Tibial artery (tissue), 4 donors: ENCODE measurements around the gene CLPTM1.

ENCODE experiments used
- DNase-seq, 2 donors: peaks; one replicate each; pipeline ENCODE4 v3.0.0-alpha.2; 2019
- H3K27ac ChIP-seq, 2 donors: fragments of 200-600 bp; sonication (generic) in 1 of 2; 1 replicate in 1 of 2; 2 replicates in 1 of 2; pipeline ENCODE4 v1.5.1; 2018 to 2019; ENCODE audit warnings: mild to moderate bottlenecking in 1 of 2
- H3K27me3 ChIP-seq, 2 donors: fragments of 200-600 bp; sonication (generic) in 1 of 2; one replicate each; pipeline versions ENCODE4 v1.5.1 to v1.6.0; 2016 to 2019
- H3K36me3 ChIP-seq, 3 donors: fragments of 200-600 bp; sonication (generic) in 2 of 3; one replicate each; pipeline ENCODE4 v1.5.1; 2016 to 2019; ENCODE audit warnings: mild to moderate bottlenecking in 2 of 3
- H3K4me1 ChIP-seq, 4 donors: fragments of 200-600 bp; sonication (generic) in 2 of 4; 1 replicate in 3 of 4; 2 replicates in 1 of 4; pipeline ENCODE4 v1.5.1; 2016 to 2019
- H3K4me3 ChIP-seq, 2 donors: fragments of 200-600 bp; sonication (generic) in 1 of 2; 1 replicate in 1 of 2; 2 replicates in 1 of 2; pipeline ENCODE4 v1.5.1; 2018 to 2019; ENCODE audit warnings: mild to moderate bottlenecking in 2 of 2
- H3K9me3 ChIP-seq, 3 donors: fragments of 200-600 bp; sonication (generic) in 1 of 3; one replicate each; pipeline ENCODE4 v1.5.1; 2016 to 2019
- intact Hi-C: fragments of 100-400 bp; cut with DNase I; formaldehyde crosslinking; loops from one replicate; pipeline ENCODE4 v1.15.0; 2023; ENCODE audit warnings: low total_unique reads
- TF ChIP-seq, protein P1 (sequence below), 2 experiments: fragments of 200-600 bp in 1 of 2; fragments of 450-650 bp in 1 of 2; IDR thresholded peaks; one replicate each; pipeline ENCODE4 v1.5.1; 2017 to 2019; ENCODE audit warnings: antibody characterized with exemption in 2 of 2, mild to moderate bottlenecking in 1 of 2, moderate library complexity in 1 of 2

CLPTM1 gene

DNA sequence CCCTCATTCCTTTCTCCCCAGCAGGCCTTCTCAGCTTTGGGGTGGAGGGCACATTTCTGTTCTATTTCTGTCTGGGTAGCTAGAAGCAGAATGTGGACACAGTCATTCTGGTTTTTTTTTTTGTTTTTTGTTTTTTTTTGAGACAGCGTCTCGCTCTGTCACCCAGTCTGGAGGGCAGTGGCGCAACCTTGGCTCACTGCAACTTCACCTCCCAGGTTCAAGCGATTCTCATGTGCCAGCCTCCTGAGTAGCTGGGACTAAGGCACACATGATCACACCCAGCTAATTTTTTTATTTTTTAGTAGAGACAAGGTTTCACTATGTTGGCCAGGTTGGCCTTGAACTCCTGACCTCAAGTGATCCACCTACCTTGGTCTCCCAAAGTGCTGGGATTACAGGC is 20.3 kb downstream of the CLPTM1 start:
- Histone ChIP-seq H3K27ac (no peak overlapping the region), H3K9me3 (no peaks in the 10 kb centered on the region), H3K36me3 (peaks cover 61 to 87% (median 78%) of the 10 kb centered on the region in 3 donors), H3K4me1 (no peaks in the 10 kb centered on the region), H3K27me3 (no peaks in the 10 kb centered on the region), H3K4me3 (no peak overlapping the region)
- DNase-seq = no peak
- intact Hi-C loops = no loop called here
- TF ChIP-seq, protein P1, sequence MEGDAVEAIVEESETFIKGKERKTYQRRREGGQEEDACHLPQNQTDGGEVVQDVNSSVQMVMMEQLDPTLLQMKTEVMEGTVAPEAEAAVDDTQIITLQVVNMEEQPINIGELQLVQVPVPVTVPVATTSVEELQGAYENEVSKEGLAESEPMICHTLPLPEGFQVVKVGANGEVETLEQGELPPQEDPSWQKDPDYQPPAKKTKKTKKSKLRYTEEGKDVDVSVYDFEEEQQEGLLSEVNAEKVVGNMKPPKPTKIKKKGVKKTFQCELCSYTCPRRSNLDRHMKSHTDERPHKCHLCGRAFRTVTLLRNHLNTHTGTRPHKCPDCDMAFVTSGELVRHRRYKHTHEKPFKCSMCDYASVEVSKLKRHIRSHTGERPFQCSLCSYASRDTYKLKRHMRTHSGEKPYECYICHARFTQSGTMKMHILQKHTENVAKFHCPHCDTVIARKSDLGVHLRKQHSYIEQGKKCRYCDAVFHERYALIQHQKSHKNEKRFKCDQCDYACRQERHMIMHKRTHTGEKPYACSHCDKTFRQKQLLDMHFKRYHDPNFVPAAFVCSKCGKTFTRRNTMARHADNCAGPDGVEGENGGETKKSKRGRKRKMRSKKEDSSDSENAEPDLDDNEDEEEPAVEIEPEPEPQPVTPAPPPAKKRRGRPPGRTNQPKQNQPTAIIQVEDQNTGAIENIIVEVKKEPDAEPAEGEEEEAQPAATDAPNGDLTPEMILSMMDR (IDR thresholded peaks at IDR 0.05) = no peak

DNA sequence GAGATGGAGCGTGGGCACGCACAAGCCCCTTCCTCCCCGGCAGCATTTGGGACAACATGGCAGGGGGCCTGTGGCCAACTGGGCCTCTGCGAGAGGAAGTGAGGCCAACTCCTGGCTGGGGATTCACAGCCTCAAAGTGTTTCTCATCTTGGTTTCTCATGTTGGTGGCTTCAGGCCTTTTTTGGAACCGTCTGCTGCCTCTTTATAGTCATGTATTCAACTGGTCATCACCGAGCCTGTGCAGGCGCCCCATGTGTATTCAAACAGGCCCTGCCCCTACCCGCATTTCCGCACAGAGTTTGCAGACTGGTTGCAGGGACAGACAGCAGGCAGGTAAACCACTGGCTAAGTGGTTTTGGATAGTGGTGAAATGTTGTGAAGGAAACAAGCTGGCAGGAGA is 28.8 kb downstream of the CLPTM1 start:
- Histone ChIP-seq H3K4me3 (no peak overlapping the region), H3K27me3 (no peaks in the 10 kb centered on the region), H3K27ac (no peak overlapping the region), H3K4me1 (no peaks in the 10 kb centered on the region), H3K9me3 (no peaks in the 10 kb centered on the region), H3K36me3 (peaks cover 65 to 99% (median 71%) of the 10 kb centered on the region in 3 donors)
- intact Hi-C loops = no loop called here
- TF ChIP-seq, protein P1 (IDR thresholded peaks at IDR 0.05) = no peak
- no peak for DNase-seq

DNA sequence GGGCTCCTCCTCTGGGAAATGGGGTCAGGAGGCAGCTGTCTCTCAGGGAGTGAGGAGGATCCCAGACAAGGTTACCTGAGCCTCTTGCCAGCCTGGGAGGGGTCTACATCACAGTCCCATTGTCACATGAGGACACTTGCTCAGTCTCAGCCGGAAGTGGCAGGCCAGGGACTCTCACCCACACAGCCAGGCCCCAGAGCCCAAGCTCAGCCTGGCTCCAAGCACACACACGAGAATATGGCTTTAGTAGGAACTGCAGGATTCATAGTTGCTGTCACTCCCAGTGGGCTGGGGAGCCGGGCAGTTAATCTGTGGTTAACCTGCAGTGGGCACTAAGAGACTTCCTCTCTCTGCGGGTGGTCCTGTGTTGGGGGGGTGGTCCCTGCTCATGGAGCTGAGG is 30.3 kb downstream of the CLPTM1 start:
- TF ChIP-seq, protein P1 (IDR thresholded peaks at IDR 0.05) = no peak
- DNase-seq = no peak
- no peaks in the 10 kb centered on the region for H3K27me3 ChIP-seq
- intact Hi-C loops = no loop called here
- H3K27ac ChIP-seq = no peak overlapping the region
- H3K4me3 ChIP-seq = no peak overlapping the region
- H3K9me3 ChIP-seq = no peaks in the 10 kb centered on the region
- no peaks in the 10 kb centered on the region for H3K4me1 ChIP-seq
- peaks cover 64 to 99% (median 65%) of the 10 kb centered on the region in 3 donors for H3K36me3 ChIP-seq

DNA sequence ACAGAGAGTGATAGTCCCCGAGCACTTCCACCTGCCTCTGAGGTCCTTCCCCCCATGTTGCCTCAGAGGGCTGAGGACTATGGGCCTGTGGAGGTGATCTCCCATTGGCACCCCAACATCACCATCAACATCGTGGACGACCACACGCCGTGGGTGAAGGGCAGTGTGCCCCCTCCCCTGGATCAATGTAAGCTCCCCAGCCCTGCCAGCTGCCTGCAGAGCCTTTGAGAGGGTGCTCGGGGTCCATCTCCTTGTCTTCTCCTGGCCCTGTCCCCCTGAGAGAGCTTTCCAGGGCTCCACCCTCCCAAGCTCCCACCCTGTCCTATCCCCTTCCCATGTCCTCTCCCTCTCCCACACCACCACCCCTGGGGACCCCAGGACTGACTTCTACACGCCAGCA is 31.2 kb downstream of the CLPTM1 start:
- Histone ChIP-seq H3K4me3 (no peak overlapping the region), H3K27me3 (no peaks in the 10 kb centered on the region), H3K4me1 (no peaks in the 10 kb centered on the region), H3K27ac (no peak overlapping the region), H3K36me3 (peaks cover 67 to 100% (median 68%) of the 10 kb centered on the region in 3 donors), H3K9me3 (no peaks in the 10 kb centered on the region)
- intact Hi-C loops = no loop called here
- no peak for DNase-seq
- TF ChIP-seq, protein P1 (IDR thresholded peaks at IDR 0.05) = no peak

DNA sequence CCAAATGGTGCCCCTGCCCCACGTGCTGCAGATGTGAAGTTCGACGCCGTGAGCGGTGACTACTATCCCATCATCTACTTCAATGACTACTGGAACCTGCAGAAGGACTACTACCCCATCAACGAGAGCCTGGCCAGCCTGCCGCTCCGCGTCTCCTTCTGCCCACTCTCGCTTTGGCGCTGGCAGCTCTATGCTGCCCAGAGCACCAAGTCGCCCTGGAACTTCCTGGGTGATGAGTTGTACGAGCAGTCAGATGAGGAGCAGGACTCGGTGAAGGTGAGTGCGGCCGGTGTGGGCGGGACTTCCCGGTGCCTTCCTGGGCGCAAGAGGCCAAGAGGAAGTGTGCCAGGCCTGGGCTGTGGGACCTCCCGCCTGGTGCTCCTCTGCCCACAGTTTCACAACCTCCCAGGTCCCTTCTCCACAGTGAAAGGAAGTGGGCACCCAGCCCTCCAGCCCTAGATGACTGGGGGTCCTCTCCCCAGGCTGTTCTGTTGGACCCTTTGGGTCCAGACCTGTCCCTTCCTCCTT is 32.0 kb downstream of the CLPTM1 start:
- peaks cover 68 to 100% (median 69%) of the 10 kb centered on the region in 3 donors for H3K36me3 ChIP-seq
- H3K4me3 ChIP-seq = no peak overlapping the region
- no peaks in the 10 kb centered on the region for H3K27me3 ChIP-seq
- no peaks in the 10 kb centered on the region for H3K4me1 ChIP-seq
- H3K27ac ChIP-seq = no peak overlapping the region
- H3K9me3 ChIP-seq = no peaks in the 10 kb centered on the region
- intact Hi-C loops = no loop called here
- no peak for DNase-seq
- TF ChIP-seq, protein P1 (IDR thresholded peaks at IDR 0.05) = no peak

DNA sequence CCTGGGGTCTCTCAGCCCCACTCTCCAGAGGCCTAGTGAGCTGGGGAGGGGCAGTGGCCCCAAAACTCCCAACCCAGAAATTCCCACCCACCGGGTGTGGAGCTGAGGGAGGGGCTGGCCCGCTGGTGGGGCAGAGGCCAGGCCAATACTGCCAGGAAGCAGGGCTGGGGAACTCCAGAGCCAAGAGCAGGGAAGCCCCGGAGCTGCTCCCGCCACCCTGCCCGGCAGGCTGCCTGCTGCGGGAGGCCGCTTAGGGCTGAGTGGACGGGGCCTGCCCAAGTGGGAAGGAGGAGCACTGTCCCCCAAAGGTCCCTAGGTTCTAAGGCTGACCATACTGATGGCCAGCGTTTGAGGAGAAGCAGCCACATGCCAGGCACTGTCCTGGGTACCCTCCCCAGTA is 33.1 kb downstream of the CLPTM1 start:
- Histone ChIP-seq H3K4me3 (no peak overlapping the region), H3K4me1 (no peaks in the 10 kb centered on the region), H3K9me3 (no peaks in the 10 kb centered on the region), H3K27ac (no peak overlapping the region), H3K36me3 (peaks cover 66 to 100% (median 71%) of the 10 kb centered on the region in 3 donors), H3K27me3 (no peaks in the 10 kb centered on the region)
- DNase-seq = no peak
- intact Hi-C loops = no loop called here
- TF ChIP-seq, protein P1 (IDR thresholded peaks at IDR 0.05) = no peak
